GM19395 (cell line): ENCODE data around the gene GTSE1.
"Not testable (repeated sequence)": the region's sequence is repeated elsewhere in the genome, so short reads cannot be mapped to it uniquely, and the experiment has no call there.

Experiments
- ATAC-seq: cut with Tn5 transposase; IDR thresholded peaks from one replicate; pipeline ENCODE4 v1.9.1; 2021; ENCODE audit warnings: mild to moderate bottlenecking, moderate library complexity; ENCODE audit not compliant: unreplicated experiment

The GTSE1 gene

GRCh38 chr22:46296257-46297150, at the start of gene GTSE1:
GTSE1 (plus strand) TSS chr22:46296870; CDS start chr22:46297401, 531 bp downstream.
- ATAC-seq = peak; percentile 93

- no peak for ATAC-seq
Measured at GRCh38 chr22:46247443-46247975, 49.2 kb upstream of the GTSE1 start.

GRCh38 chr22:46250035-46250782, 46.5 kb upstream of the GTSE1 start, which contains the start of gene CDPF1:
CDPF1 (minus strand) TSS chr22:46250293; CDS start chr22:46248284, 2,009 bp downstream.
- peak; percentile 79 for ATAC-seq

- ATAC-seq = peak; percentile 9
Measured at GRCh38 chr22:46250783-46251125, 45.9 kb upstream of the GTSE1 start.

- no peak for ATAC-seq
Measured at GRCh38 chr22:46251266-46251665, 45.4 kb upstream of the GTSE1 start.

- no peak for ATAC-seq
Measured at GRCh38 chr22:46251816-46252380, 44.8 kb upstream of the GTSE1 start.

- no peak for ATAC-seq
Measured at GRCh38 chr22:46256358-46256958, 40.2 kb upstream of the GTSE1 start.

- no peak for ATAC-seq
Measured at GRCh38 chr22:46259374-46259773, 37.3 kb upstream of the GTSE1 start.

- no peak for ATAC-seq
Measured at GRCh38 chr22:46260038-46260437, 36.6 kb upstream of the GTSE1 start.

- no peak for ATAC-seq
Measured at GRCh38 chr22:46262449-46263215, 34.0 kb upstream of the GTSE1 start.

GRCh38 chr22:46263216-46263590, 33.5 kb upstream of the GTSE1 start, which contains the start of gene PKDREJ:
PKDREJ (minus strand) TSS chr22:46263343; CDS start chr22:46263322, 21 bp downstream.
- no peak for ATAC-seq

- ATAC-seq = not testable (repeated sequence)
Measured at GRCh38 chr22:46264520-46264919, 32.1 kb upstream of the GTSE1 start.

- not testable (repeated sequence) for ATAC-seq
Measured at GRCh38 chr22:46265627-46266026, 31.0 kb upstream of the GTSE1 start.

- ATAC-seq = peak; percentile 79
Measured at GRCh38 chr22:46267431-46268279, 29.0 kb upstream of the GTSE1 start, which contains the start of gene TTC38. TTC38 (plus strand) TSS chr22:46268008; CDS start chr22:46268040, 32 bp downstream.

- no peak for ATAC-seq
Measured at GRCh38 chr22:46269564-46269963, 27.1 kb upstream of the GTSE1 start.

GRCh38 chr22:46272196-46272595, 24.5 kb upstream of the GTSE1 start:
- no peak for ATAC-seq

GRCh38 chr22:46272762-46273431, 23.8 kb upstream of the GTSE1 start:
- no peak for ATAC-seq

- ATAC-seq = no peak
Measured at GRCh38 chr22:46273432-46274148, 23.1 kb upstream of the GTSE1 start.
